SK-N-SH treated with all-trans-retinoic acid at 6 μM for 48 hours (cell line): ENCODE data around the gene RAB30.
"Not testable (repeated sequence)": the region's sequence is repeated elsewhere in the genome, so short reads cannot be mapped to it uniquely, and the experiment has no call there.

Experiments
- BACH2 ChIP-seq: fragments of 250-450 bp; sonication (Bioruptor Pico); IDR thresholded peaks from 2 replicates; pipeline ENCODE4 v1.9.0; 2021; ENCODE audit warnings: mild to moderate bottlenecking, borderline replicate concordance
- ZFP3 ChIP-seq: fragments of 250-450 bp; sonication (Bioruptor Pico); IDR thresholded peaks from 2 replicates; pipeline ENCODE4 v1.5.0; 2020; ENCODE audit warnings: mild to moderate bottlenecking, moderate library complexity
- TF ChIP-seq, protein P1 (sequence below): fragments of 250-450 bp; sonication (Bioruptor Pico); IDR thresholded peaks from 2 replicates; pipeline ENCODE4 v1.8.0; 2020; ENCODE audit warnings: mild to moderate bottlenecking, moderate library complexity, borderline replicate concordance

DNA sequence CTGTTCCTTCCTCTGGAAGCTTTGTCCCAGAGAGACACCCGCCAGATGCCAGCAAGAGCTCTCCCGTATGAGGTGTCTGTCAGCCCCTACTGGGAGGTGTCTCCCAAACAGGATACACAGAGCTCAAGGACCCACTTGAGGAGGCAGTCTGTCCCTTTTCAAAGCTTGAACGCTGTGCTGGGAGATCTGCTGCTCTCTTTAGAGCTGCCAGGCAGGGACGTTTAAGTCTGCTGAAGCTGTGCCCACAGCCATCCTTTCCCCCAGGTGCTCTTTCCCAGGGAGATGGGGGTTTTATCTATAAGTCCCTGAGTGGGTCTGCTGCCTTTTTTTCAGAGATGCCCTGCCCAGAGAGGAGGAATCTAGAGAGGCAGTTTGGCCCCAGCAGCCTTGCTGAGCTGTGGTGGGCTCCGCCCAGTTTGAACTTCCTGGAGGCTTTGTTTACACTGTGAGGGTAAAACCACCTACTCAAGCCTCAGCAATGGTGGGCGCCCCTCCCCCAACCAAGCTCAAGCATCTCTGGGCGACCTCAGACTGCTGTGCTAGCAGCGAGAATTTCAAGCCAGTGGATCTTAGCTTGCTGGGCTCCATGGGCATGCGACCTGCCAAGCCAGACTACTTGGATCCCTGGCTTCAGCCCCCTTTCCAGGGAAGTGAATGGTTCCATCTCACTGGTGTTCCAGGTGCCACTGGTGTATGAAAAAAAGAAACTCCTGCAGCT is 115.8 kb downstream of the RAB30 start:
- TF ChIP-seq, protein P1, sequence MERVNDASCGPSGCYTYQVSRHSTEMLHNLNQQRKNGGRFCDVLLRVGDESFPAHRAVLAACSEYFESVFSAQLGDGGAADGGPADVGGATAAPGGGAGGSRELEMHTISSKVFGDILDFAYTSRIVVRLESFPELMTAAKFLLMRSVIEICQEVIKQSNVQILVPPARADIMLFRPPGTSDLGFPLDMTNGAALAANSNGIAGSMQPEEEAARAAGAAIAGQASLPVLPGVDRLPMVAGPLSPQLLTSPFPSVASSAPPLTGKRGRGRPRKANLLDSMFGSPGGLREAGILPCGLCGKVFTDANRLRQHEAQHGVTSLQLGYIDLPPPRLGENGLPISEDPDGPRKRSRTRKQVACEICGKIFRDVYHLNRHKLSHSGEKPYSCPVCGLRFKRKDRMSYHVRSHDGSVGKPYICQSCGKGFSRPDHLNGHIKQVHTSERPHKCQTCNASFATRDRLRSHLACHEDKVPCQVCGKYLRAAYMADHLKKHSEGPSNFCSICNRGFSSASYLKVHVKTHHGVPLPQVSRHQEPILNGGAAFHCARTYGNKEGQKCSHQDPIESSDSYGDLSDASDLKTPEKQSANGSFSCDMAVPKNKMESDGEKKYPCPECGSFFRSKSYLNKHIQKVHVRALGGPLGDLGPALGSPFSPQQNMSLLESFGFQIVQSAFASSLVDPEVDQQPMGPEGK (CRISPR knock-in tag): not testable (repeated sequence)
- not testable (repeated sequence) for TF ChIP-seq ZFP3, BACH2 (CRISPR knock-in tag)
